ENCODE data around the gene TMEM151B. TPM values are rescaled to one million over a fixed set of nuclear protein-coding genes. Genes with fewer than 3 reads are reported as not detected.
A peak's percentile ranks its signal among the peaks of the same experiment; 100 is the strongest.

The TMEM151B gene
- total RNA-seq, 2 donors from 2014 or later = 0.11 to 2.6 TPM

- H3K9me3 ChIP-seq = no peaks in the 10 kb centered on the region
- no peak for DNase-seq (ENCODE audit: low spot score)
- H3K4me3 ChIP-seq = no peak overlapping the region
- TF ChIP-seq, protein P1, sequence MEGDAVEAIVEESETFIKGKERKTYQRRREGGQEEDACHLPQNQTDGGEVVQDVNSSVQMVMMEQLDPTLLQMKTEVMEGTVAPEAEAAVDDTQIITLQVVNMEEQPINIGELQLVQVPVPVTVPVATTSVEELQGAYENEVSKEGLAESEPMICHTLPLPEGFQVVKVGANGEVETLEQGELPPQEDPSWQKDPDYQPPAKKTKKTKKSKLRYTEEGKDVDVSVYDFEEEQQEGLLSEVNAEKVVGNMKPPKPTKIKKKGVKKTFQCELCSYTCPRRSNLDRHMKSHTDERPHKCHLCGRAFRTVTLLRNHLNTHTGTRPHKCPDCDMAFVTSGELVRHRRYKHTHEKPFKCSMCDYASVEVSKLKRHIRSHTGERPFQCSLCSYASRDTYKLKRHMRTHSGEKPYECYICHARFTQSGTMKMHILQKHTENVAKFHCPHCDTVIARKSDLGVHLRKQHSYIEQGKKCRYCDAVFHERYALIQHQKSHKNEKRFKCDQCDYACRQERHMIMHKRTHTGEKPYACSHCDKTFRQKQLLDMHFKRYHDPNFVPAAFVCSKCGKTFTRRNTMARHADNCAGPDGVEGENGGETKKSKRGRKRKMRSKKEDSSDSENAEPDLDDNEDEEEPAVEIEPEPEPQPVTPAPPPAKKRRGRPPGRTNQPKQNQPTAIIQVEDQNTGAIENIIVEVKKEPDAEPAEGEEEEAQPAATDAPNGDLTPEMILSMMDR (IDR thresholded peaks at IDR 0.05) = no peak
- no peak overlapping the region for H3K27ac ChIP-seq
- no peaks in the 10 kb centered on the region for H3K4me1 ChIP-seq
- H3K36me3 ChIP-seq = peaks cover 74% of the 10 kb centered on the region
- no peaks in the 10 kb centered on the region for H3K27me3 ChIP-seq
Observed at GRCh38 chr6:44303842-44304241, 33.6 kb downstream of the TMEM151B start.

DNA sequence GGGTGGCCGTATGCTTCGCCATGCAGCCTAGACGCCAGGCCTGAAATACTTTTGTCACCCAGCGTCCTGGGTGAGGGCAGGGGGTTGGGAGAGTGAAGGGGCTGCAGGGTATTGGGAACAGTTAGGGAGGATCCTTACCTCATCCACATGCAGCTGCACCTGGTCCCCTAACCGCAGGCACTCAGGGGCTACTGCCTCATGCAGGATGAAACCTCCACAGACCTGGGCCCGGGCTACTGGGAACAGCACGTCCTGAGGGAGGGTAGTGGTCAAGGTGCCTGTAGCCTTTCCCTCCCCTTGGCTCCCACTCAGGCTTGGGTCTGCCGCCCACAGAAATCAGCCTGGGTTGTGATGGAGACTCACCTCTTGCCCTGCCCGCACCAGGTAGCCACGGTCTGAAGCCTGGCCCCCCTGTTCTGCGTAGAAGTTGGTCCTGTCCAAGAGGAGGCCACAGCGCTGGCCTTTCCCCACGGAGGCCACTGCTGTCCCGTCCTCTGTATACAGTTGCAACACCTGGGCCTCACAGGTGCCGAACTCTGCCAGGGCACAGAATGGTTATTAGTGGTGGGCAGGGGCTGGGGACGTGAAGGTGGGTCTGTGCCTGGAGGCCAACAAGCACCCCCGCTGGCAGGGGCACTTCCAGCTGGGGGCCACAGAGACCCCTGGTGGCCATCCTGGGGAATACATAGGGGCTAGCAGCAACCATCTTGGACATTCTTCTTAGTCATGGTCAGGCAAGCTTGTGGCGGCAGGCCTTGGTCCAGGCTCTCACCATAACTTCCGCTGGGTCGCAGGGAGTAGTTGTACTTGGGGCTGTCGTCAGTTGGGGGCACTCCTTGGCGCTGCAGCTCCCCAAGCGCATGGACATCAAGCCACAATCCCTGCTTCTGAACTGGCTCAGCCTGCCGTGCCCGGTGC is 34.3 kb downstream of the TMEM151B start:
- no peak for DNase-seq (ENCODE audit: low spot score)
- Histone ChIP-seq H3K36me3 (peaks cover 81% of the 10 kb centered on the region), H3K4me3 (no peak overlapping the region), H3K27me3 (no peaks in the 10 kb centered on the region), H3K9me3 (no peaks in the 10 kb centered on the region), H3K27ac (no peak overlapping the region), H3K4me1 (no peaks in the 10 kb centered on the region)
- TF ChIP-seq, protein P1 (IDR thresholded peaks at IDR 0.05) = peak; percentile 50 to 79

GRCh38 chr6:44305200-44305725 is 35.0 kb downstream of the TMEM151B start:
- DNase-seq (ENCODE audit: low spot score) = no peak
- peaks cover 85% of the 10 kb centered on the region for H3K36me3 ChIP-seq
- no peaks in the 10 kb centered on the region for H3K27me3 ChIP-seq
- no peak overlapping the region for H3K4me3 ChIP-seq
- no peak overlapping the region for H3K27ac ChIP-seq
- no peaks in the 10 kb centered on the region for H3K4me1 ChIP-seq
- TF ChIP-seq, protein P1 (IDR thresholded peaks at IDR 0.05) = no peak
- no peaks in the 10 kb centered on the region for H3K9me3 ChIP-seq

GRCh38 chr6:44306710-44307109 is 36.5 kb downstream of the TMEM151B start:
- DNase-seq (ENCODE audit: low spot score) = no peak
- H3K27ac ChIP-seq = no peak overlapping the region
- H3K27me3 ChIP-seq = no peaks in the 10 kb centered on the region
- no peaks in the 10 kb centered on the region for H3K9me3 ChIP-seq
- H3K36me3 ChIP-seq = peaks cover 85% of the 10 kb centered on the region
- peaks cover 0 to 4% of the 10 kb centered on the region in 2 donors for H3K4me1 ChIP-seq
- TF ChIP-seq, protein P1 (IDR thresholded peaks at IDR 0.05) = no peak
- H3K4me3 ChIP-seq = no peak overlapping the region

DNA sequence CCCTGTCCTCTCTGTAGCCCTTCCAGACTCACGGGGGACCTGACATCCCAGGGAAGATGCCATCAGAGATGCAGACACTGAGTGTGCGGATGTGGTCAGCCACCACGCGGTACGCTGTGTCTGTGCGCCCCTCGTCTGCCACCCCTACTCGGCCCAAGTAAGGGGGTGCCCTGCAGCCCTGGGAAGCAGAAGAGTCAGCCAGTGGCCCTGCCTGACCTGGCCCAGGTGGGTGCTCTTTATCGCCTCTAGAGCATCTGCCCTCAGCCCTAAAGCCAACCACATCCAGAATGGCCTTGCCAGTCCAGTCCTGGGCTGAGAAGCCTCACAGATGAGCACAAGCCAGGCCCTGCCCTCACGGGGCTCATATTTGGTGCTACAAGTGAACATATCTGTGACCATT is 37.0 kb downstream of the TMEM151B start:
- TF ChIP-seq, protein P1 (IDR thresholded peaks at IDR 0.05) = no peak
- Histone ChIP-seq H3K27me3 (no peaks in the 10 kb centered on the region), H3K36me3 (peaks cover 80% of the 10 kb centered on the region), H3K9me3 (no peaks in the 10 kb centered on the region), H3K4me3 (no peak overlapping the region), H3K27ac (no peak overlapping the region), H3K4me1 (peaks cover 0 to 9% of the 10 kb centered on the region in 2 donors)
- DNase-seq (ENCODE audit: low spot score) = no peak

Measured in right atrium auricular region (tissue), 2 donors.